Vagina (tissue), 2 donors: ENCODE data around the gene USP12. TPM values are rescaled to one million over a fixed set of nuclear protein-coding genes. Genes with fewer than 3 reads are reported as not detected.

Experiments used
- DNase-seq, 2 donors: peaks; one replicate each; pipeline ENCODE4 v3.0.0-alpha.2; 2017; ENCODE audit errors: extremely low spot score in 2 of 2
- H3K27ac ChIP-seq: fragments of 200-600 bp; sonication (generic); one replicate; pipeline ENCODE4 v1.5.1; 2019
- H3K27me3 ChIP-seq: fragments of 200-600 bp; sonication (generic); one replicate; pipeline ENCODE4 v1.5.1; 2019
- H3K36me3 ChIP-seq, 2 donors: fragments of 200-600 bp; sonication (generic); one replicate each; pipeline ENCODE4 v1.5.1; 2017 to 2019
- H3K4me1 ChIP-seq: fragments of 200-600 bp; sonication (generic); one replicate; pipeline ENCODE4 v1.5.1; 2019
- H3K4me3 ChIP-seq, 2 donors: fragments of 200-600 bp; sonication (generic); 1 replicate in 1 of 2; 2 replicates in 1 of 2; pipeline ENCODE4 v1.5.1; 2016 to 2019
- H3K9me3 ChIP-seq: fragments of 200-600 bp; sonication (generic); one replicate; pipeline ENCODE4 v1.5.1; 2019
- POLR2A ChIP-seq, 2 donors: fragments of 450-650 bp; IDR thresholded peaks; one replicate each; pipeline ENCODE4 v1.6.1; 2017; ENCODE audit warnings: antibody characterized with exemption in 2 of 2, mild to moderate bottlenecking in 2 of 2, moderate library complexity in 2 of 2
- POLR2AphosphoS5 ChIP-seq, 2 donors: sonication (generic); formaldehyde crosslinking; IDR thresholded peaks; one replicate each; pipeline ENCODE4 v1.9.0; 2017; ENCODE audit warnings: antibody characterized with exemption in 2 of 2, mild to moderate bottlenecking in 2 of 2, low read depth in 1 of 2; ENCODE audit not compliant: insufficient read depth in 1 of 2
- intact Hi-C: fragments of 100-400 bp; cut with DNase I; formaldehyde crosslinking; loops from one replicate; pipeline ENCODE4 v1.15.1; 2023
- total RNA-seq: library from RNA; depleted of rRNA; stranded (reverse); fragments of >200 nt; gene quantifications from one replicate; pipeline ENCODE4 v1.2.3, GENCODE V29; 2016
- TF ChIP-seq, protein P1 (sequence below), 3 experiments: fragments of 450-650 bp in 2 of 3; fragments of 200-600 bp in 1 of 3; sonication (generic) in 1 of 3; IDR thresholded peaks; one replicate each; pipeline ENCODE4 v1.5.1; 2017 to 2019; ENCODE audit warnings: antibody characterized with exemption in 3 of 3, mild to moderate bottlenecking in 2 of 3, moderate library complexity in 2 of 3

Gene USP12
- total RNA-seq, 1 donor from 2014 or later: 20.9 TPM

DNA sequence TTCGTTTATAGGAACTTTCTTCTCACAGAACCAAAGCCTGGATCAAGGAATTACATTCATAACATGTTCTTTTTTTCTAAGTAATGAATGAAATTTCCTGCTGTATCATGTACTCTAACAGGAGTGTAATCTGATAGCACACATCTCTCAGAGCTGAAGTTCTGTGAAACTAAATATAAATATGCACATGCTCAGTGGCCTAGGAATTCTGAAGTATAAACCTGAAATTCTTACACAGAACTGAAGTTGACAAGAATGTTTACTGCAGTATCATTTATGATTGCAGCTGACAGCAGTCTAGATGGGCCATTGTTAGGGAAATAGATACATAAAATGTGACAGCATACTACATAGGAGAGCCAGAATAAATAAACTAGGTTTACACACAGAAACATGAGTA, 54.5 kb downstream of the USP12 start:
- H3K9me3 ChIP-seq: no peaks in the 10 kb centered on the region
- no peak for DNase-seq
- no peaks in the 10 kb centered on the region for H3K27me3 ChIP-seq
- H3K4me1 ChIP-seq: peaks cover 28% of the 10 kb centered on the region
- H3K36me3 ChIP-seq: peaks cover 0 to 3% of the 10 kb centered on the region in 2 donors
- intact Hi-C loops: no loop called here
- H3K4me3 ChIP-seq: no peak overlapping the region
- TF ChIP-seq, protein P1, sequence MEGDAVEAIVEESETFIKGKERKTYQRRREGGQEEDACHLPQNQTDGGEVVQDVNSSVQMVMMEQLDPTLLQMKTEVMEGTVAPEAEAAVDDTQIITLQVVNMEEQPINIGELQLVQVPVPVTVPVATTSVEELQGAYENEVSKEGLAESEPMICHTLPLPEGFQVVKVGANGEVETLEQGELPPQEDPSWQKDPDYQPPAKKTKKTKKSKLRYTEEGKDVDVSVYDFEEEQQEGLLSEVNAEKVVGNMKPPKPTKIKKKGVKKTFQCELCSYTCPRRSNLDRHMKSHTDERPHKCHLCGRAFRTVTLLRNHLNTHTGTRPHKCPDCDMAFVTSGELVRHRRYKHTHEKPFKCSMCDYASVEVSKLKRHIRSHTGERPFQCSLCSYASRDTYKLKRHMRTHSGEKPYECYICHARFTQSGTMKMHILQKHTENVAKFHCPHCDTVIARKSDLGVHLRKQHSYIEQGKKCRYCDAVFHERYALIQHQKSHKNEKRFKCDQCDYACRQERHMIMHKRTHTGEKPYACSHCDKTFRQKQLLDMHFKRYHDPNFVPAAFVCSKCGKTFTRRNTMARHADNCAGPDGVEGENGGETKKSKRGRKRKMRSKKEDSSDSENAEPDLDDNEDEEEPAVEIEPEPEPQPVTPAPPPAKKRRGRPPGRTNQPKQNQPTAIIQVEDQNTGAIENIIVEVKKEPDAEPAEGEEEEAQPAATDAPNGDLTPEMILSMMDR (IDR thresholded peaks at IDR 0.05): no peak
- TF ChIP-seq POLR2A (IDR thresholded peaks at IDR 0.05): no peak
- no peak for TF ChIP-seq POLR2AphosphoS5 (IDR thresholded peaks at IDR 0.05; ENCODE audit: insufficient read depth in 1 of 2, low read depth in 1 of 2)
- no peak overlapping the region for H3K27ac ChIP-seq

DNA sequence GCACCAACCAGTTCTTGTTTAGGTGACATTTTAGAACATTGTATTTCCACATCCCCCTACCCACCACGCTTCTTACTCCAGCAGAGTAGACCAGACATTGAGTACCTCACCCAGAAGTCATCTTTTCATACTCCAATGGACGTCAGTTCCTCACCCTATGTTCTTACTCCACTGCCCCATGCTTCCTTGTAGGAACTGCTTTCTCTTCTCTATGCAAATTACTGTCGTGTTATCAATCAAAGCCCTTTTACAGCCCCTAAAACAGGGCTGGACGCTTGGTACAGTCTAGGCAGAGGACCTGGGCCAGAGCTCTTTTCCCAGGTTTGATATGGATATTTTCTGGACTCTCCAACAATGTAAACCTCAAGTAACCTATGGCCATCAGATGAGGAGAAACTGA, 58.2 kb downstream of the USP12 start:
- no peak overlapping the region for H3K4me3 ChIP-seq
- DNase-seq: no peak
- H3K9me3 ChIP-seq: no peaks in the 10 kb centered on the region
- no peak overlapping the region for H3K27ac ChIP-seq
- H3K36me3 ChIP-seq: peaks cover 0 to 3% of the 10 kb centered on the region in 2 donors
- intact Hi-C loops: no loop called here
- TF ChIP-seq, protein P1 (IDR thresholded peaks at IDR 0.05): no peak
- TF ChIP-seq POLR2A (IDR thresholded peaks at IDR 0.05) (no peak), POLR2AphosphoS5 (IDR thresholded peaks at IDR 0.05; ENCODE audit: insufficient read depth in 1 of 2, low read depth in 1 of 2) (no peak)
- H3K4me1 ChIP-seq: peaks cover 3% of the 10 kb centered on the region
- no peaks in the 10 kb centered on the region for H3K27me3 ChIP-seq

DNA sequence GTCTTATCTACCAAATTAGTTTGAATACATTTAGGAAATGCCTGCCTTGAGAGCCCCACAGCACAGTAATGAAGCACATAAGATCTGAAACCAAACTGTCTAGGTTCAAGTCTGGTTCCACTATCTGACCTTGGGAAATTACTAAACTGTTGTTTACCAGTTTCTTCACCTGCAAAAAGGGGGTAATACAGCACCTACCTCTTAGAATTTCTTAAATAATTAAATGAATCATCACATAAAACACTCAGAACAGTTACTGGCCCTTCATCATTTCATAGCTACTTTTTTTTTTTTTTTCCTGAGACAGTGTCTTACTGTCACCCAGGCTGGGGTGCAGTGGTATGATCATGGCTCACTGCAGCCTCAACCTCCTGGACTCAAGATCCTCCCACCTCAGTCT, 59.6 kb downstream of the USP12 start:
- Histone ChIP-seq H3K4me3 (no peak overlapping the region), H3K27ac (no peak overlapping the region), H3K9me3 (no peaks in the 10 kb centered on the region), H3K4me1 (no peaks in the 10 kb centered on the region), H3K27me3 (no peaks in the 10 kb centered on the region), H3K36me3 (peaks cover 0 to 3% of the 10 kb centered on the region in 2 donors)
- intact Hi-C loops: no loop called here
- TF ChIP-seq POLR2AphosphoS5 (IDR thresholded peaks at IDR 0.05; ENCODE audit: insufficient read depth in 1 of 2, low read depth in 1 of 2) (no peak), POLR2A (IDR thresholded peaks at IDR 0.05) (no peak)
- TF ChIP-seq, protein P1 (IDR thresholded peaks at IDR 0.05): no peak
- DNase-seq: no peak

DNA sequence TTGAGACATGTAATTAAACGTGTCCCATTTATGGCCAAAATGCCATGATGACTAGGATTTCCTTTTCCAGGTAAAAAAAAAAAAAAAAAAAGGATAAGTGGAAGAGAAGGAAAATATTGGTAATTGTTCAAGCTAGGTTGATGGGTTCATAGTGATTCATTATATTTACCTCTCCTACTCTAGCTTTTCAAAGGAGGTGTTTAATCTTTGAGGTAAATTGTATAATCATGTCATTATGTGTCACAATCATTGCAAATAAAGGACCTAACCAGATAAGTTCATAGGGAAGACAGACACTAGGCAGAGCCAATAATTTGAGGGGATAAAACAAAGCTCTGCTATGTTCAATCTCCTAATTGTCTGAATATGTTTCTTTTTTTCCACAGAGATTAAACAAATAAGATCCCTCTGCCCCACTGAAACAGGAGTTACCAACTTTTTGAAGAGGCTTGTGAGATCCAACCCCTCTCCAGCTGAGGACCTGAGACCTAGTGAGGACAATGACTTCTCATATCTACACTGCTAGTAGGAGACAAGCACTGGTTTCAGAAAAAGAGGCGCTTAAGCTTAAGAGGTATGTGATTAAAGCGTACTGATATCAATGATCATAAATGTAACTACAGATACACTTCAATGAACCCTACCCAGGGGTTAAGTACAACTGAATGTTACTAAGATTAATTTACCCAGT, 61.4 kb downstream of the USP12 start:
- Histone ChIP-seq H3K36me3 (peaks cover 0 to 7% of the 10 kb centered on the region in 2 donors), H3K4me3 (no peak overlapping the region), H3K27ac (no peak overlapping the region), H3K9me3 (no peaks in the 10 kb centered on the region), H3K27me3 (no peaks in the 10 kb centered on the region), H3K4me1 (no peaks in the 10 kb centered on the region)
- TF ChIP-seq, protein P1 (IDR thresholded peaks at IDR 0.05): no peak
- DNase-seq: no peak
- intact Hi-C loops: no loop called here

DNA sequence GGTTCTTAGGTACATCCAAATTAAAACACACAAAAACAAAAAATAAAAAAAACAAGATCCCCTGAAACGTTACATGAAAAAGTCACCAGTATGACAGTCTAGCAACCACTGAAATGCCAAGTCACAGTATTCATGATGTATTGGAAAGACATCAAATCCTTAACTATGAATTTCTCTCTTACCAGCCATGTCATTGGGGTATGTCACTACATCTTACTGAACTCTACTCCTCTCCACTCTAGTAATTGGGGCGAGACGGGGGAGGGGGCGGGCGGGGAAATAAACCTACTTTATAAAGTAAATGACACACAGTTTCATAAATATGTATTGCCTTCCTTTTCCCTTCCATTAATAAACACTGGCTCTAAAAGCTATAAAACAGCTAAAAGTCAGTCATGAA, 65.5 kb downstream of the USP12 start:
- no peaks in the 10 kb centered on the region for H3K9me3 ChIP-seq
- H3K27ac ChIP-seq: no peak overlapping the region
- no peaks in the 10 kb centered on the region for H3K4me1 ChIP-seq
- DNase-seq: no peak
- H3K36me3 ChIP-seq: peaks cover 0 to 11% of the 10 kb centered on the region in 2 donors
- H3K4me3 ChIP-seq: no peak overlapping the region
- H3K27me3 ChIP-seq: no peaks in the 10 kb centered on the region
- no peak for TF ChIP-seq POLR2AphosphoS5 (IDR thresholded peaks at IDR 0.05; ENCODE audit: insufficient read depth in 1 of 2, low read depth in 1 of 2)
- TF ChIP-seq POLR2A (IDR thresholded peaks at IDR 0.05): no peak
- TF ChIP-seq, protein P1 (IDR thresholded peaks at IDR 0.05): no peak
- intact Hi-C loops: no loop called here
